Measurements from ENCODE around the gene PFKFB2. TPM values are rescaled to one million over a fixed set of nuclear protein-coding genes. Genes with fewer than 3 reads are reported as not detected.

PFKFB2 gene
- polyA plus RNA-seq, 1 donor from 2014 or later = 9.8 TPM

GRCh38 chr1:207101720-207102119 lies 48.6 kb downstream of the PFKFB2 start:
- Histone ChIP-seq H3K79me2 (replicated peaks; ENCODE audit: insufficient read depth, low read length) (no peaks in the 10 kb centered on the region), H3K4me3 (ENCODE audit: low read length) (no peak overlapping the region), H3K36me3 (ENCODE audit: insufficient read depth, low read length) (no peaks in the 10 kb centered on the region), H2AFZ (ENCODE audit: low read depth, low read length) (no peak overlapping the region), H3K9me3 (ENCODE audit: low read length) (no peaks in the 10 kb centered on the region), H3K9ac (ENCODE audit: low read length) (no peak overlapping the region), H3F3A (ENCODE audit: insufficient read depth, low read length, poor library complexity, severe bottlenecking) (no peaks in the 10 kb centered on the region), H3K4me2 (ENCODE audit: low read length) (no peak overlapping the region), H3K9me2 (ENCODE audit: insufficient read depth, low read length) (no peaks in the 10 kb centered on the region), H4K20me1 (ENCODE audit: insufficient read depth) (no peaks in the 10 kb centered on the region), H3K27me3 (ENCODE audit: insufficient read depth, low read depth, low read length) (no peaks in the 10 kb centered on the region), H3K27ac (ENCODE audit: low read length) (no peak overlapping the region)
- TF ChIP-seq RAD21 (conservative IDR thresholded peaks at IDR 0.05) (no peak), SMC3 (conservative IDR thresholded peaks at IDR 0.05; ENCODE audit: poor library complexity) (no peak), POLR2AphosphoS5 (IDR thresholded peaks at IDR 0.05) (no peak), EZH2 (IDR thresholded peaks at IDR 0.05; ENCODE audit: borderline replicate concordance, insufficient read depth, low read length, poor library complexity, severe bottlenecking) (no peak), CTCF (IDR thresholded peaks at IDR 0.05; ENCODE audit: poor library complexity, severe bottlenecking) (no peak), EP300 (conservative IDR thresholded peaks at IDR 0.05; ENCODE audit: poor library complexity, severe bottlenecking) (no peak), MXI1 (conservative IDR thresholded peaks at IDR 0.05; ENCODE audit: poor library complexity, severe bottlenecking) (no peak), TAF1 (IDR thresholded peaks at IDR 0.05; ENCODE audit: low read depth) (no peak)
- TF ChIP-seq, protein P1, sequence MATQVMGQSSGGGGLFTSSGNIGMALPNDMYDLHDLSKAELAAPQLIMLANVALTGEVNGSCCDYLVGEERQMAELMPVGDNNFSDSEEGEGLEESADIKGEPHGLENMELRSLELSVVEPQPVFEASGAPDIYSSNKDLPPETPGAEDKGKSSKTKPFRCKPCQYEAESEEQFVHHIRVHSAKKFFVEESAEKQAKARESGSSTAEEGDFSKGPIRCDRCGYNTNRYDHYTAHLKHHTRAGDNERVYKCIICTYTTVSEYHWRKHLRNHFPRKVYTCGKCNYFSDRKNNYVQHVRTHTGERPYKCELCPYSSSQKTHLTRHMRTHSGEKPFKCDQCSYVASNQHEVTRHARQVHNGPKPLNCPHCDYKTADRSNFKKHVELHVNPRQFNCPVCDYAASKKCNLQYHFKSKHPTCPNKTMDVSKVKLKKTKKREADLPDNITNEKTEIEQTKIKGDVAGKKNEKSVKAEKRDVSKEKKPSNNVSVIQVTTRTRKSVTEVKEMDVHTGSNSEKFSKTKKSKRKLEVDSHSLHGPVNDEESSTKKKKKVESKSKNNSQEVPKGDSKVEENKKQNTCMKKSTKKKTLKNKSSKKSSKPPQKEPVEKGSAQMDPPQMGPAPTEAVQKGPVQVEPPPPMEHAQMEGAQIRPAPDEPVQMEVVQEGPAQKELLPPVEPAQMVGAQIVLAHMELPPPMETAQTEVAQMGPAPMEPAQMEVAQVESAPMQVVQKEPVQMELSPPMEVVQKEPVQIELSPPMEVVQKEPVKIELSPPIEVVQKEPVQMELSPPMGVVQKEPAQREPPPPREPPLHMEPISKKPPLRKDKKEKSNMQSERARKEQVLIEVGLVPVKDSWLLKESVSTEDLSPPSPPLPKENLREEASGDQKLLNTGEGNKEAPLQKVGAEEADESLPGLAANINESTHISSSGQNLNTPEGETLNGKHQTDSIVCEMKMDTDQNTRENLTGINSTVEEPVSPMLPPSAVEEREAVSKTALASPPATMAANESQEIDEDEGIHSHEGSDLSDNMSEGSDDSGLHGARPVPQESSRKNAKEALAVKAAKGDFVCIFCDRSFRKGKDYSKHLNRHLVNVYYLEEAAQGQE (IDR thresholded peaks at IDR 0.05; ENCODE audit: borderline replicate concordance) = no peak

DNA sequence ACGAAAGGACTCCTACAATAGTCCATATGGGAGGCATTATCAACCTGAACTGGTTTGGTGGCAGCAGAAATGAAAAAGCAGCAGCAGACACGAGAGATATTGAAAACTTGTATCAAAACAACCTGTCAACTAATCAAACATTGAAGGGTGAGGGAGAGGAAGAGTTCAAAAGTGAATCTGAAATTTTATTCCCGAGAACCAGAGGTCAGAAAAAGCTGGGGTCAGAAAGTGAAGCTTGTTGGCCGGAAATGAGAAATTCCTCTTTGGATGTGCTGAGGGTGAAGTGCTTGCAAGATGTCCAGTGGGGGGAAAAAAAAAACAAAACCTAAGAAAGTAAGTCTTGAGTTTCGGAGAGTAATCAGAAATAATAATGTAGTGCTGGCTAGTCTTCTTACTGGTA lies 49.1 kb downstream of the PFKFB2 start:
- Histone ChIP-seq H3K27ac (ENCODE audit: low read length) (no peak overlapping the region), H3K27me3 (ENCODE audit: insufficient read depth, low read depth, low read length) (no peaks in the 10 kb centered on the region), H3F3A (ENCODE audit: insufficient read depth, low read length, poor library complexity, severe bottlenecking) (no peaks in the 10 kb centered on the region), H3K36me3 (ENCODE audit: insufficient read depth, low read length) (no peaks in the 10 kb centered on the region), H3K4me3 (ENCODE audit: low read length) (no peak overlapping the region), H3K9me2 (ENCODE audit: insufficient read depth, low read length) (no peaks in the 10 kb centered on the region), H4K20me1 (ENCODE audit: insufficient read depth) (no peaks in the 10 kb centered on the region), H3K4me2 (ENCODE audit: low read length) (no peak overlapping the region), H3K9me3 (ENCODE audit: low read length) (no peaks in the 10 kb centered on the region), H3K9ac (ENCODE audit: low read length) (no peak overlapping the region), H2AFZ (ENCODE audit: low read depth, low read length) (no peak overlapping the region), H3K79me2 (replicated peaks; ENCODE audit: insufficient read depth, low read length) (no peaks in the 10 kb centered on the region)
- TF ChIP-seq EZH2 (IDR thresholded peaks at IDR 0.05; ENCODE audit: borderline replicate concordance, insufficient read depth, low read length, poor library complexity, severe bottlenecking) (no peak), RAD21 (conservative IDR thresholded peaks at IDR 0.05) (no peak), SMC3 (conservative IDR thresholded peaks at IDR 0.05; ENCODE audit: poor library complexity) (no peak), MXI1 (conservative IDR thresholded peaks at IDR 0.05; ENCODE audit: poor library complexity, severe bottlenecking) (no peak)
- TF ChIP-seq, protein P1 (IDR thresholded peaks at IDR 0.05; ENCODE audit: borderline replicate concordance) = no peak
